Muscle of leg (tissue), 11 donors: ENCODE data around the gene SNAP29. TPM values are rescaled to one million over a fixed set of nuclear protein-coding genes. Genes with fewer than 3 reads are reported as not detected.
"Not testable (repeated sequence)": the region's sequence is repeated elsewhere in the genome, so short reads cannot be mapped to it uniquely, and the experiment has no call there.

ENCODE experiments used
- DNase-seq: peaks from one replicate; pipeline ENCODE4 v3.0.0; 2013
- H3K27ac ChIP-seq: one replicate; pipeline ENCODE4 v1.5.1; 2013; ENCODE audit warnings: mild to moderate bottlenecking, low read length, control low read depth
- H3K27me3 ChIP-seq: one replicate; pipeline ENCODE4 v1.6.1; 2013; ENCODE audit warnings: low read length; ENCODE audit not compliant: control insufficient read depth, insufficient read depth
- H3K36me3 ChIP-seq: one replicate; pipeline ENCODE4 v1.6.1; 2013; ENCODE audit warnings: low read length; ENCODE audit not compliant: control insufficient read depth, insufficient read depth
- H3K4me1 ChIP-seq: one replicate; pipeline ENCODE4 v1.6.1; 2013; ENCODE audit warnings: low read length; ENCODE audit not compliant: control insufficient read depth, insufficient read depth
- H3K4me3 ChIP-seq: one replicate; pipeline ENCODE4 v1.5.1; 2013; ENCODE audit warnings: low read length, control low read depth
- H3K9me3 ChIP-seq: replicated peaks from 2 replicates; pipeline ENCODE4 v1.6.1; 2013; ENCODE audit warnings: low read depth, low read length; ENCODE audit not compliant: control insufficient read depth
- WGBS: methylation state at CpG from one replicate; pipeline ENCODE4 v1.1.5; 2013; ENCODE audit warnings: missing lambda C conversion rate; ENCODE audit not compliant: insufficient coverage; 5-methylcytosine and 5-hydroxymethylcytosine counted together
- polyA plus RNA-seq, 8 donors: library from polyadenylated mRNA; unstranded; fragments of 120-200 nt; gene quantifications; one replicate each; pipeline versions ENCODE4 v1.2.1 to v1.2.3, GENCODE V29; 2013; ENCODE audit warnings: inconsistent platforms in 1 of 8, low replicate concordance in 1 of 8; ENCODE audit not compliant: insufficient read length in 8 of 8, insufficient read depth in 1 of 8
- total RNA-seq: library from RNA; stranded (reverse); fragments of 120-200 nt; gene quantifications from one replicate; pipeline ENCODE4 v1.2.4, GENCODE V29; 2013

The SNAP29 gene
- total and polyA plus RNA-seq, 9 donors: 10.9 to 26.6 (median 21.9) TPM

DNA sequence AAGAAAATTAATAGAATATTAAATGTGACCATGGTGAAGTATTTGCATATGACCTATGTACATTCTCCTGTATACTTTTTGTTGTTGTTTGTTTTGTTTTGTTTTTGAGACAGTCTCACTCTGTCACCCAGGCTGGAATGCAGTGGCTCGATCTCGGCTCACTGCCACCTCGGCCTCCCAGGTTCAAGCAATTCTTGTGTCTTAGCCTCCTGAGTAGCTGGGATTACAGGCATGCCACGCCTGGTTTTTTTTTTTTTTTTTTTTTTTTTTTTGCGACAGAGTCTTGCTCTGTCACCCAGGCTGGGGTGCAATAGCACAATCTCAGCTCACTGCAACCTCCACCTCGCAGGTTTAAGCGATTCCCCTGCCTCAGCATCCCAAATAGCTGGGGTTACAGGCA is 38.9 kb downstream of the SNAP29 start:
- WGBS: no CpG with 5 or more reads among the region's 7 CpGs
- DNase-seq, H3K36me3 ChIP-seq, H3K4me3 ChIP-seq, H3K27ac ChIP-seq, H3K4me1 ChIP-seq, H3K27me3 ChIP-seq, H3K9me3 ChIP-seq: not testable (repeated sequence)

DNA sequence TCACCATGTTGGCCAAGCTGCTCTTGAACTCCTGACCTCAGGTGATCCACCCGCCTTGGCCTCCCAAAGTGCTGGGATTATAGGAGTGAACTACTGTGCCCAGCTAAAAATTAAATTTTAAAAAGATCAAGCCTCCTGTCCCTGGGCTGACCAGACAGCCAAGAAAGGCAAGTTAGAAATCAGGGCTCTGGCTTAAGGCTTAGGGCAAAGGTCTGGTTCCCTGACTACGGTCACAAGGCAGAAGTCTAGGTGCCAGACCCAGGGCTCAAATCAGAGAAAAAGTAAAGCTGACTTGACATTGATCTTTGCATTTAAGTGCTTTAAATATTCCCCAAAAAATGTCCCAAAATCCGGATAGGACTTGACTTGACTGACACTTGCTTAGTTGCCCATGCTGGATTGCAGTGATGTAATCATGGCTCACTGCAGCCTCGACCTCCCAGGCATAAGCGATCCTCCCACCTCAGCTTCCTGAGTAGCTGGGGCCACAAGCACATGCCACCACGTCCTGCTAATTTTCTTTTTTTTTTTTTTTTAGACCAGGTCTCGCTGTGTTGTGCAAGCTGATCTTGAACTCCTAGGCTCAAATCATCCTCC is 41.1 kb downstream of the SNAP29 start:
- 80% methylated on average over 5 of the region's 7 CpGs for WGBS
- Histone ChIP-seq H3K27ac (no peak overlapping the region), H3K9me3 (no peaks in the 10 kb centered on the region), H3K4me3 (no peak overlapping the region), H3K4me1 (no peaks in the 10 kb centered on the region), H3K36me3 (no peaks in the 10 kb centered on the region), H3K27me3 (no peaks in the 10 kb centered on the region)
- DNase-seq: no peak

GRCh38 chr22:20901093-20902033 is 42.6 kb downstream of the SNAP29 start:
- H3K4me1 ChIP-seq, H3K36me3 ChIP-seq: not testable (repeated sequence)
- WGBS: no CpG with 5 or more reads among the region's 18 CpGs

DNA sequence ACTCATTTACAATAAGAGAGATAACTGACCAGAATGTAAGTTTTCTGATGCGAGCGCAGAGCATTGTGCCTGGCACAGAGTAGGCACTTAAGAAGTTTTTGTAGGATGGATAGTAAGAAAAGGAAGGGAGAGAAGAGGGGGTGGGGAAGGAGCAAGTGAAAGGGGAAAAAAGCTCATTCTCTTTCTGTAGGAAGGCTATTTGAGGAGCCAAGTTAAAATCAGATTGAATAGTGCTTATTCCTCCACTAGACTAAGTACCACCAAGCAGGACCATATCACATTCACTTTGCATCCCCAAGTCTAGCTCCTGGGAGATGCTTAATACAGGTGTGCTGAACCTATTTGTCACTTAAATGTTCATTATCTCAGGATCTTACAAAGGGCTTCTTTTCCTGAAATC is 44.3 kb downstream of the SNAP29 start:
- WGBS: 100% methylated on average over 1 of the region's 2 CpGs
- Histone ChIP-seq H3K4me1 (no peaks in the 10 kb centered on the region), H3K36me3 (no peaks in the 10 kb centered on the region), H3K9me3 (no peaks in the 10 kb centered on the region), H3K27ac (no peak overlapping the region), H3K27me3 (no peaks in the 10 kb centered on the region), H3K4me3 (no peak overlapping the region)
- no peak for DNase-seq

More at GRCh38 chr22:20901093-20902033, 42.6 kb downstream of the SNAP29 start:
- not testable (repeated sequence) for DNase-seq, H3K9me3 ChIP-seq, H3K27me3 ChIP-seq, H3K4me3 ChIP-seq, H3K27ac ChIP-seq

DNA sequence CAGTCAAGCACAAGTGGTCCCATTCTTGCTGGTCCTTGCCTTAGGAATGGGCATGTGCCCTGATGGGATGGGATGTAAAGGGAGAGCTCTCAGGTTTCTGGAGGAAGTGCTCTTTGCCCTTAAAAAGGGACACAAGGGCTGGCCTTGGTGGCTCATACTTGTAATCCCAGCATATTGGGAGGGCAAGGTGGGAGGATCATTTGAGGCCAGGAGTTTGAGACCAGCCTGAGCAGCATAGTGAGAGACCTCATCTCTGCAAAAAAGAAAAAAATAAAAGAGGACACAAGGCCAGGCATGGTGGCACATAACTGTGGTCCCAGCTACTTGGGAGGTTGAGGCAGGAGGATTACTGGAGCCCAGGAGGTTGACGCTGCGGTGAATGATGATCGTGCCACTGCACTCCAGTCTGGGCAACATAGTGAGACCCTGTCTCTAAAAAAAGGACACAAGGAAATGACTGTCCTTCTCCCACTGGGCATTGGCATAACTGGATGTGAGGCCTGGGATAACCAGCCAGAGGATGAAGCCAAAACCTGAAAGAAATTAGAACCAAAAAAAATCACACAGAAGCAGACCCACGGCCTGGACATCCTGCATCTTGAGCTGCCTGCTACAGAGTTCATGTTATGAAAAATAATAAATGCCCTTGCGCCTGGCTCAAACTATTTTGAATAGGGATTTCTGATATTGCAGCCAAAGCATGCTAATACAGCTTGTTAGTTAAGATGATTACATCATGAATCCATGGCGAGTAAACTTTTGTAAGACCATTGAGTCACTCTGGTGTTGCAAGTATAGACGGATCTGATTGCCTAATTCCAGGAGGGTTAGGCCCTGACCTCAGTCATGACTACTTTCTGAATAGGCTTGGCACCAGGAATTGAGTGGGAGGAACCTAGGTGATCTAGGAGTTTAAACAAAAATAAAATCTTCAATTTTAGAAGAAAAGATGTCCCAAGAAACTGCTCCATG is 45.5 kb downstream of the SNAP29 start:
- H3K9me3 ChIP-seq: no peaks in the 10 kb centered on the region
- H3K4me1 ChIP-seq: no peaks in the 10 kb centered on the region
- no peak overlapping the region for H3K27ac ChIP-seq
- H3K4me3 ChIP-seq: no peak overlapping the region
- H3K36me3 ChIP-seq: no peaks in the 10 kb centered on the region
- no peak for DNase-seq
- H3K27me3 ChIP-seq: no peaks in the 10 kb centered on the region
- WGBS: 79% methylated on average over 5 of the region's 7 CpGs

DNA sequence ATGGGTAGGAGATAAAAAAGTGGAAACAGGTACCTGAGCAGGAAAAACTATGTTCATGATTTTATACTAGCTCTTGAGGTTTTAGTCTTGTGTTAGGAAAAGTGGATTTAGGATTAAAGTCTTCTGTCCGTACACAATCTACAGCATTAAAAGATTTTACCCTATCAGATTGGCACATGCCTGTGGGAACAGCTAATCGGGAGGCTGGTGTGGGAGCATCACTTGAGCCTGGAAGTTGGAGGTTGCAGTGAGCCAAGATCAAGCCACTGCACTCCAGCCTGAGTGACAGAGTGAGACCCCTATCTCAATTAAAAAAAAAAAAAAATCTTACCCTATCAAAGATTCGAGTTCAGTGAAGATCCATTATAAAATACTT is 46.2 kb downstream of the SNAP29 start:
- Histone ChIP-seq H3K9me3 (no peaks in the 10 kb centered on the region), H3K4me1 (no peaks in the 10 kb centered on the region), H3K27me3 (no peaks in the 10 kb centered on the region), H3K36me3 (no peaks in the 10 kb centered on the region), H3K27ac (no peak overlapping the region), H3K4me3 (no peak overlapping the region)
- no peak for DNase-seq
- no CpG with 5 or more reads among the region's 3 CpGs for WGBS

GRCh38 chr22:20905415-20906386 is 46.9 kb downstream of the SNAP29 start:
- Histone ChIP-seq H3K4me1 (no peaks in the 10 kb centered on the region), H3K9me3 (no peaks in the 10 kb centered on the region), H3K27me3 (no peaks in the 10 kb centered on the region), H3K27ac (no peak overlapping the region), H3K4me3 (no peak overlapping the region), H3K36me3 (no peaks in the 10 kb centered on the region)
- no peak for DNase-seq
- WGBS: no CpG with 5 or more reads among the region's 4 CpGs

GRCh38 chr22:20906387-20906767 is 47.6 kb downstream of the SNAP29 start:
- Histone ChIP-seq H3K36me3 (no peaks in the 10 kb centered on the region), H3K27ac (no peak overlapping the region), H3K4me1 (no peaks in the 10 kb centered on the region), H3K9me3 (no peaks in the 10 kb centered on the region), H3K4me3 (no peak overlapping the region), H3K27me3 (no peaks in the 10 kb centered on the region)
- no CpG with 5 or more reads among the region's 3 CpGs for WGBS
- no peak for DNase-seq

- H3K27ac ChIP-seq, H3K9me3 ChIP-seq, DNase-seq, H3K4me1 ChIP-seq, H3K36me3 ChIP-seq, H3K4me3 ChIP-seq, H3K27me3 ChIP-seq: not testable (repeated sequence)
- WGBS: 100% methylated on average over 2 of the region's 5 CpGs
These were observed 49.9 kb downstream of the SNAP29 start for GRCh38 chr22:20908717-20909116.
